Activated T-cell treated with anti-CD3 and anti-CD28 coated beads, Interleukin-2, amount 50 U/mL, for 48 hours (primary cell): ENCODE results near the gene ADRA2A.

Experiments
- DNase-seq, 2 experiments: peaks; one replicate each; pipeline ENCODE4 v3.0.0-alpha.2; 2020

ADRA2A gene

GRCh38 chr10:111083222-111084095, 6.6 kb downstream of the ADRA2A start:
- DNase-seq: peak; percentile 8 to 10

GRCh38 chr10:111084366-111085255, 7.8 kb downstream of the ADRA2A start:
- peak in 1 of 2 experiments; percentile 10 for DNase-seq

- peak in 1 of 2 experiments; percentile 1 for DNase-seq
These were observed 9.0 kb downstream of the ADRA2A start for GRCh38 chr10:111085690-111086353.

- no peak for DNase-seq
These were observed 9.7 kb downstream of the ADRA2A start for GRCh38 chr10:111086574-111086973.

- no peak for DNase-seq
These were observed 10.5 kb downstream of the ADRA2A start for GRCh38 chr10:111087331-111087756.

GRCh38 chr10:111087968-111088505, 11.2 kb downstream of the ADRA2A start:
- DNase-seq: no peak

GRCh38 chr10:111089293-111089692, 12.5 kb downstream of the ADRA2A start:
- DNase-seq: peak in 1 of 2 experiments; percentile 7

GRCh38 chr10:111091833-111092232, 15.0 kb downstream of the ADRA2A start:
- DNase-seq: no peak

GRCh38 chr10:111093741-111094380, 17.0 kb downstream of the ADRA2A start:
- no peak for DNase-seq

- DNase-seq: no peak
These were observed 22.0 kb downstream of the ADRA2A start for GRCh38 chr10:111098679-111099437.

GRCh38 chr10:111100198-111100597, 23.4 kb downstream of the ADRA2A start:
- DNase-seq: no peak

- no peak for DNase-seq
These were observed 25.0 kb downstream of the ADRA2A start for GRCh38 chr10:111101796-111102195.

GRCh38 chr10:111102359-111102837, 25.6 kb downstream of the ADRA2A start:
- DNase-seq: no peak

GRCh38 chr10:111103196-111103840, 26.5 kb downstream of the ADRA2A start:
- DNase-seq: no peak

- no peak for DNase-seq
These were observed 28.0 kb downstream of the ADRA2A start for GRCh38 chr10:111104811-111105210.

GRCh38 chr10:111106081-111106480, 29.3 kb downstream of the ADRA2A start:
- no peak for DNase-seq

- DNase-seq: no peak
These were observed 30.2 kb downstream of the ADRA2A start for GRCh38 chr10:111107023-111107422.

GRCh38 chr10:111107846-111108245, 31.0 kb downstream of the ADRA2A start:
- DNase-seq: no peak

GRCh38 chr10:111108441-111108840, 31.6 kb downstream of the ADRA2A start:
- no peak for DNase-seq

- no peak for DNase-seq
These were observed 32.8 kb downstream of the ADRA2A start for GRCh38 chr10:111109501-111110242.
